ENCODE measurements around the gene ZNF331. TPM values are rescaled to one million over a fixed set of nuclear protein-coding genes. Genes with fewer than 3 reads are reported as not detected.

ZNF331 gene
- total and polyA plus RNA-seq, 2 experiments from 2014 or later = 12.3 to 15.6 TPM

DNA sequence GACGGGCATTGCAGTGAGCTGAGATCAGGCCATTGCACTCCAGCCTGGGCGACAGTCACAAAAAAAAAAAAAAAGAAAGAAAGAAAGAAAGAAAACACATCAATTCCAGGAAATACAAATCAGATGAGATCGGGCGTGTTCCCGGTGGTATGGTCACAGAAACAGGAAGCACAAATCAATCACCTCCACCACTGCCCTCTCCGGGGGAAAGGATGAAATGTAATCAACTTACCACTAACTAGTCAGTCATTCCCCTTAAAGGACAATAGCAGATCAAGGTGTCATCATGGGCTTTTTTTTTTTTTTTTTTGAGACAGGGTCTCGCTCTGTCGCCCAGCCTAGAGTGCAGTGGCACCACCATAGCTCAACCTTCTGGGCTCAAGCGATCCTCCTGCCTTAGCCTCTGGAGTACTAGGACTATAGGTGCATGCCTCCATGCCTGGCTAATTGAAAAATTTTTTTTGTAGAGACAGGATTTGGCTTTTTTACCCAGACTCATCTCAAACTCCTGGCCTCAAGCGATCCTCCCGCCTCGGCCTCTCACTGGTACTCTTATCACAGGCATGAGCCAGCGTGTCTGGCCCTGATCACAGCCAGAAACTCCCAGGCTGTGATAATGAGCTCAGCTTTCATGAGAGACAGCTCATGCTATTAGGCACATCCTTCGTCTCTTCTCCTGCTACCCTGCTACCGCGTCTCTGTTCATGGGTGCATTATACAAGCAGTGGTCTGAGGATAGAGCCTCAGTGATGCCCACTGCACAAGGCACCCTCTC, 87.0 kb downstream of the ZNF331 start:
- peaks cover 15% of the 10 kb centered on the region for H3K4me1 ChIP-seq (ENCODE audit: insufficient read depth)
- H3K79me2 ChIP-seq = no peaks in the 10 kb centered on the region
- no peak overlapping the region for H3K4me2 ChIP-seq
- no peaks in the 10 kb centered on the region for H3K36me3 ChIP-seq (replicated peaks; ENCODE audit: insufficient read depth, low read depth)
- H3K9me2 ChIP-seq (replicated peaks; ENCODE audit: insufficient read depth) = no peaks in the 10 kb centered on the region
- H4K20me1 ChIP-seq (ENCODE audit: insufficient read depth, poor library complexity, severe bottlenecking) = no peaks in the 10 kb centered on the region
- no peak for DNase-seq (ENCODE audit: low spot score)
- H3K4me3 ChIP-seq = no peak overlapping the region
- TF ChIP-seq EZH2phosphoT487 (IDR thresholded peaks at IDR 0.05; ENCODE audit: low read depth, severe bottlenecking, unreplicated experiment) (no peak), EZH2 (IDR thresholded peaks at IDR 0.05; ENCODE audit: borderline replicate concordance) (no peak)
- TF ChIP-seq, protein P1, sequence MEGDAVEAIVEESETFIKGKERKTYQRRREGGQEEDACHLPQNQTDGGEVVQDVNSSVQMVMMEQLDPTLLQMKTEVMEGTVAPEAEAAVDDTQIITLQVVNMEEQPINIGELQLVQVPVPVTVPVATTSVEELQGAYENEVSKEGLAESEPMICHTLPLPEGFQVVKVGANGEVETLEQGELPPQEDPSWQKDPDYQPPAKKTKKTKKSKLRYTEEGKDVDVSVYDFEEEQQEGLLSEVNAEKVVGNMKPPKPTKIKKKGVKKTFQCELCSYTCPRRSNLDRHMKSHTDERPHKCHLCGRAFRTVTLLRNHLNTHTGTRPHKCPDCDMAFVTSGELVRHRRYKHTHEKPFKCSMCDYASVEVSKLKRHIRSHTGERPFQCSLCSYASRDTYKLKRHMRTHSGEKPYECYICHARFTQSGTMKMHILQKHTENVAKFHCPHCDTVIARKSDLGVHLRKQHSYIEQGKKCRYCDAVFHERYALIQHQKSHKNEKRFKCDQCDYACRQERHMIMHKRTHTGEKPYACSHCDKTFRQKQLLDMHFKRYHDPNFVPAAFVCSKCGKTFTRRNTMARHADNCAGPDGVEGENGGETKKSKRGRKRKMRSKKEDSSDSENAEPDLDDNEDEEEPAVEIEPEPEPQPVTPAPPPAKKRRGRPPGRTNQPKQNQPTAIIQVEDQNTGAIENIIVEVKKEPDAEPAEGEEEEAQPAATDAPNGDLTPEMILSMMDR (IDR thresholded peaks at IDR 0.05; ENCODE audit: poor library complexity) = no peak
- H2AFZ ChIP-seq = no peak overlapping the region
- no peak overlapping the region for H3K27ac ChIP-seq
- 64% methylated on average over 16 of the region's 16 CpGs for WGBS (ENCODE audit: low lambda C conversion rate, missing lambda C conversion rate)
- no peaks in the 10 kb centered on the region for H3K27me3 ChIP-seq
- H3K9me3 ChIP-seq (ENCODE audit: low read depth) = no peaks in the 10 kb centered on the region

DNA sequence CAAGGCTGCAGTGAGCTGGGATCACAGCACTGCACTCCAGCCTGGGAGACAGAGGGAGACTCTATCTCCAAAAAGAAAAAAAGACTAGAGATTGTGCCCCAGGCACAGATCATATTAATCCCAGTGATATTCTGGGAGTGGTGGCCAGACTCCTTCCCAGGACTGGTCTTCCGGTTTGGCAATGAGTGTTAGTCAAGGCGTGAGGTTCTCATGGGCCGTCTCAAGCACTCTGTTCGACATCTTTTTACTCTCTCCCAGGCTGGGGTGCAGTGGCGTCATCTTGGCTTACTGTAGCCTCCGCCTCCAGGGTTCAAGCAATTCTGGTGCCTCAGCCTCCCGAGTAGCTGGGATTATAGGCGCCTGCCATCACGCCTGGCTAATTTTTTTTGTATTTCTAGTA, 88.5 kb downstream of the ZNF331 start:
- no peak overlapping the region for H3K4me3 ChIP-seq
- no peaks in the 10 kb centered on the region for H3K79me2 ChIP-seq
- H4K20me1 ChIP-seq (ENCODE audit: insufficient read depth, poor library complexity, severe bottlenecking) = no peaks in the 10 kb centered on the region
- 71% methylated on average over 9 of the region's 9 CpGs for WGBS (ENCODE audit: low lambda C conversion rate, missing lambda C conversion rate)
- no peak overlapping the region for H3K4me2 ChIP-seq
- H3K36me3 ChIP-seq (replicated peaks; ENCODE audit: insufficient read depth, low read depth) = no peaks in the 10 kb centered on the region
- TF ChIP-seq, protein P1 (IDR thresholded peaks at IDR 0.05; ENCODE audit: poor library complexity) = no peak
- TF ChIP-seq EZH2 (IDR thresholded peaks at IDR 0.05; ENCODE audit: borderline replicate concordance) (no peak), EZH2phosphoT487 (IDR thresholded peaks at IDR 0.05; ENCODE audit: low read depth, severe bottlenecking, unreplicated experiment) (no peak)
- no peaks in the 10 kb centered on the region for H3K27me3 ChIP-seq
- H3K9me3 ChIP-seq (ENCODE audit: low read depth) = no peaks in the 10 kb centered on the region
- no peaks in the 10 kb centered on the region for H3K9me2 ChIP-seq (replicated peaks; ENCODE audit: insufficient read depth)
- no peak overlapping the region for H2AFZ ChIP-seq
- DNase-seq (ENCODE audit: low spot score) = no peak
- H3K27ac ChIP-seq = peak overlapping the region; percentile 44
- peaks cover 13% of the 10 kb centered on the region for H3K4me1 ChIP-seq (ENCODE audit: insufficient read depth)

DNA sequence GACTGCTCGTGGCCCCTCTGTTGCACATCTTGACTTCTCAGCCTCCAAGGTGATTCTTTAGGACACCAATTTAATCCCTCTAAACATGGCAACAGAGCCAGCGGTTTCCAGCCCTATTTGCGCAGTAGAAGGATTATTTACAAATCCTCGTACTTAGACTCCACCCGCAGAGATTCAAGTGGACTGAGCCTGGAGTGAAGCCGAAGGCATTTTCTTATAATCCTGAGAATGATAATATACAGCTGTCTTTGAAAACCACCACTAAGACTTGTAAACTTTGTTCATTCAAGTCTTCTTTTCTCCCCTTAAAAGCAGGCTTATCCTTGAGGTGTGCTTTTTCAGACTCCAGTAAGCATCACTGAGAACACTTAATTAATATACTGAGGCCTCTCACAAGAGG, 89.0 kb downstream of the ZNF331 start:
- no peaks in the 10 kb centered on the region for H3K9me3 ChIP-seq (ENCODE audit: low read depth)
- H3K4me2 ChIP-seq = no peak overlapping the region
- H2AFZ ChIP-seq = no peak overlapping the region
- DNase-seq (ENCODE audit: low spot score) = peak; percentile 47
- H3K9me2 ChIP-seq (replicated peaks; ENCODE audit: insufficient read depth) = no peaks in the 10 kb centered on the region
- 23% methylated on average over 6 of the region's 6 CpGs for WGBS (ENCODE audit: low lambda C conversion rate, missing lambda C conversion rate)
- no peaks in the 10 kb centered on the region for H4K20me1 ChIP-seq (ENCODE audit: insufficient read depth, poor library complexity, severe bottlenecking)
- no peaks in the 10 kb centered on the region for H3K27me3 ChIP-seq
- peak overlapping the region; percentile 44 for H3K27ac ChIP-seq
- no peaks in the 10 kb centered on the region for H3K79me2 ChIP-seq
- no peak overlapping the region for H3K4me3 ChIP-seq
- peaks cover 8% of the 10 kb centered on the region for H3K4me1 ChIP-seq (ENCODE audit: insufficient read depth)
- no peak for TF ChIP-seq EZH2phosphoT487 (IDR thresholded peaks at IDR 0.05; ENCODE audit: low read depth, severe bottlenecking, unreplicated experiment)
- TF ChIP-seq EZH2 (IDR thresholded peaks at IDR 0.05; ENCODE audit: borderline replicate concordance) = no peak
- TF ChIP-seq, protein P1 (IDR thresholded peaks at IDR 0.05; ENCODE audit: poor library complexity) = no peak
- H3K36me3 ChIP-seq (replicated peaks; ENCODE audit: insufficient read depth, low read depth) = no peaks in the 10 kb centered on the region

Other genes starting within 250 kb of the ZNF331 start
- 5.8 and 6.1 TPM in 2 replicates for gene ZNF845, start 204.4 kb upstream of the ZNF331 start, total RNA-seq
- gene ZNF845, start 204.4 kb upstream of the ZNF331 start, polyA plus RNA-seq = 1.6 and 1.7 TPM in 2 replicates
- gene ZNF525, start 172.4 kb upstream of the ZNF331 start, total RNA-seq = 12.2 and 14.2 TPM in 2 replicates
- gene ZNF525, start 172.4 kb upstream of the ZNF331 start, polyA plus RNA-seq = 3.8 and 4.5 TPM in 2 replicates
- 16.4 and 24.5 TPM in 2 replicates for gene ZNF765, start 143.0 kb upstream of the ZNF331 start, total RNA-seq
- 9.3 and 12.7 TPM in 2 replicates for gene ZNF765, start 143.0 kb upstream of the ZNF331 start, polyA plus RNA-seq
- gene ZNF761, start 106.2 kb upstream of the ZNF331 start, total RNA-seq = 27.7 and 28.1 TPM in 2 replicates
- 11.5 and 13.5 TPM in 2 replicates for gene ZNF761, start 106.2 kb upstream of the ZNF331 start, polyA plus RNA-seq
- 7.7 and 8.6 TPM in 2 replicates for gene ZNF813, start 70.4 kb upstream of the ZNF331 start, total RNA-seq
- 2.3 and 2.8 TPM in 2 replicates for gene ZNF813, start 70.4 kb upstream of the ZNF331 start, polyA plus RNA-seq
- gene DPRX, start 93.9 kb downstream of the ZNF331 start, total RNA-seq = not detected in 2 replicates
- gene DPRX, start 93.9 kb downstream of the ZNF331 start, polyA plus RNA-seq = not detected in 2 replicates